ENCODE measurements around the gene SDK2. TPM values are rescaled to one million over a fixed set of nuclear protein-coding genes. Genes with fewer than 3 reads are reported as not detected.

Gene SDK2
- total RNA-seq, 1 experiment from 2014 or later, result 0.67 TPM

- H3K27me3 ChIP-seq (replicated peaks; ENCODE audit: insufficient read depth, low read depth, low read length, poor library complexity), result no peaks in the 10 kb centered on the region
- ChIA-PET POLR2A (ENCODE audit: low non-redundant PET) (no interaction called here), CTCF (no interaction called here)
- no peaks in the 10 kb centered on the region for H3K36me3 ChIP-seq (ENCODE audit: insufficient read depth, low read length, poor library complexity, severe bottlenecking)
- H3K4me3 ChIP-seq (ENCODE audit: low read depth, low read length, poor library complexity, severe bottlenecking), result no peak overlapping the region
- intact Hi-C loops (cut with micrococcal nuclease; ENCODE audit: unreplicated experiment), result no loop called here
- TF ChIP-seq CTCF (conservative IDR thresholded peaks at IDR 0.05; ENCODE audit: low read depth, low read length) (no peak), EZH2 (IDR thresholded peaks at IDR 0.05; ENCODE audit: borderline replicate concordance, low read depth, low read length, poor library complexity, severe bottlenecking) (no peak)
- H3K9me3 ChIP-seq (ENCODE audit: low read depth, low read length, poor library complexity, severe bottlenecking), result no peaks in the 10 kb centered on the region
- H3K27ac ChIP-seq (ENCODE audit: low read depth, low read length, poor library complexity, severe bottlenecking), result no peak overlapping the region
- BruUV-seq (replicated peaks), result no TSS peak
- no peak for DNase-seq (ENCODE audit: low spot score)
- no peaks in the 10 kb centered on the region for H3K4me1 ChIP-seq (ENCODE audit: insufficient read depth, low read length, poor library complexity, severe bottlenecking)
These were observed 233.5 kb downstream of the SDK2 start for GRCh38 chr17:73410586-73411312.

- Histone ChIP-seq H3K36me3 (ENCODE audit: insufficient read depth, low read length, poor library complexity, severe bottlenecking) (no peaks in the 10 kb centered on the region), H3K4me1 (ENCODE audit: insufficient read depth, low read length, poor library complexity, severe bottlenecking) (no peaks in the 10 kb centered on the region), H3K27me3 (replicated peaks; ENCODE audit: insufficient read depth, low read depth, low read length, poor library complexity) (no peaks in the 10 kb centered on the region), H3K4me3 (ENCODE audit: low read depth, low read length, poor library complexity, severe bottlenecking) (no peak overlapping the region), H3K27ac (ENCODE audit: low read depth, low read length, poor library complexity, severe bottlenecking) (no peak overlapping the region), H3K9me3 (ENCODE audit: low read depth, low read length, poor library complexity, severe bottlenecking) (no peaks in the 10 kb centered on the region)
- no peak for DNase-seq (ENCODE audit: low spot score)
- ChIA-PET CTCF (no interaction called here), POLR2A (ENCODE audit: low non-redundant PET) (no interaction called here)
- intact Hi-C loops (cut with micrococcal nuclease; ENCODE audit: unreplicated experiment), result no loop called here
- no TSS peak for BruUV-seq (replicated peaks)
- TF ChIP-seq EZH2 (IDR thresholded peaks at IDR 0.05; ENCODE audit: borderline replicate concordance, low read depth, low read length, poor library complexity, severe bottlenecking) (no peak), CTCF (conservative IDR thresholded peaks at IDR 0.05; ENCODE audit: low read depth, low read length) (no peak)
These were observed 240.0 kb downstream of the SDK2 start for GRCh38 chr17:73404246-73404645.

- Histone ChIP-seq H3K36me3 (ENCODE audit: insufficient read depth, low read length, poor library complexity, severe bottlenecking) (no peaks in the 10 kb centered on the region), H3K27me3 (replicated peaks; ENCODE audit: insufficient read depth, low read depth, low read length, poor library complexity) (no peaks in the 10 kb centered on the region), H3K9me3 (ENCODE audit: low read depth, low read length, poor library complexity, severe bottlenecking) (no peaks in the 10 kb centered on the region), H3K4me3 (ENCODE audit: low read depth, low read length, poor library complexity, severe bottlenecking) (no peak overlapping the region), H3K27ac (ENCODE audit: low read depth, low read length, poor library complexity, severe bottlenecking) (no peak overlapping the region), H3K4me1 (ENCODE audit: insufficient read depth, low read length, poor library complexity, severe bottlenecking) (no peaks in the 10 kb centered on the region)
- CTCF ChIA-PET, result interaction anchor here (0.6 kb wide), 1 partner anchor 739 kb away, joined by 4 read pairs; no protein-coding TSS in a partner anchor
- BruUV-seq (replicated peaks), result no TSS peak
- intact Hi-C loops (cut with micrococcal nuclease; ENCODE audit: unreplicated experiment), result no loop called here
- DNase-seq (ENCODE audit: low spot score), result no peak
- POLR2A ChIA-PET (ENCODE audit: low non-redundant PET), result no interaction called here
- TF ChIP-seq EZH2 (IDR thresholded peaks at IDR 0.05; ENCODE audit: borderline replicate concordance, low read depth, low read length, poor library complexity, severe bottlenecking) (no peak), CTCF (conservative IDR thresholded peaks at IDR 0.05; ENCODE audit: low read depth, low read length) (no peak)
These were observed 241.8 kb downstream of the SDK2 start for GRCh38 chr17:73402466-73402865.
